Measurements from ENCODE around the gene SCT.

GRCh38 chr11:610146-610801 lies 16.7 kb downstream of the SCT start:
- TF ChIP-seq CTCF (IDR thresholded peaks at IDR 0.05) (no peak), POLR2AphosphoS5 (IDR thresholded peaks at IDR 0.05; ENCODE audit: insufficient read depth in 1 of 2, low read depth in 1 of 2) (no peak)
